ENCODE measurements around the gene DICER1. TPM values are rescaled to one million over a fixed set of nuclear protein-coding genes. Genes with fewer than 3 reads are reported as not detected.

Gene DICER1
- total and polyA plus RNA-seq, 2 experiments from 2014 or later = 21.4 to 59.2 TPM

DNA sequence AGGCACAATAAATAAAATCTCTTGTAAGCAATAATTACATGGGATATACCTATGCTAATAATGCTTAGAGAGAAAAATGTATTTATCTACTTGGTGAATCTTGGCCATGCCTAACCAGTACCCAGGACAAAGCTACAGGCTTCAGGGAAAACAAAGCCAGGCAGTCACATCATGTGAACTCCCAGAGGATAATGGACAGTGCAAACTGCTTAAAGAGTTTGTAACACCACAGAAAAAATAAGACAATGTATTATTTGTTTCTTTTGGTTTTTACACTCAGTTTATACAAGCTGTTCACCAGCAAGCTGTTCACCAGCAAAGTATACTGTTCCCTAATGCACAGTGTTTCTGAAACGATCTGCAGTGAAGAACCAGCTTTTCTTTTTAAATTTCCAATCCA is 38.0 kb downstream of the DICER1 start:
- H3K4me2 ChIP-seq = no peak overlapping the region
- peaks cover 27% of the 10 kb centered on the region for H3K79me2 ChIP-seq (replicated peaks; ENCODE audit: insufficient read depth)
- H3K9me2 ChIP-seq (ENCODE audit: insufficient read depth) = no peaks in the 10 kb centered on the region
- Mint-ChIP-seq H3K36me3 (ENCODE audit: low read depth) (peaks cover 37% of the 10 kb centered on the region), H3K27ac (no peak overlapping the region), H3K4me3 (no peak overlapping the region), H3K4me1 (peaks cover 12% of the 10 kb centered on the region), H3K27me3 (ENCODE audit: insufficient read depth, low read depth, poor library complexity) (peaks cover 4% of the 10 kb centered on the region), H3K9me3 (no peaks in the 10 kb centered on the region)
- H3K27me3 ChIP-seq (ENCODE audit: insufficient read depth) = no peaks in the 10 kb centered on the region
- H2AFZ ChIP-seq = no peak overlapping the region
- peaks cover 4% of the 10 kb centered on the region for H3K36me3 ChIP-seq (ENCODE audit: insufficient read depth)
- no peak for TF ChIP-seq EZH2 (IDR thresholded peaks at IDR 0.05; ENCODE audit: low read depth, unreplicated experiment)
- TF ChIP-seq NANOG (IDR thresholded peaks at IDR 0.05; ENCODE audit: borderline replicate concordance) = no peak
- no peak for TF ChIP-seq ZNF114 (CRISPR knock-in tag; IDR thresholded peaks at IDR 0.05)
- TF ChIP-seq, protein P1, sequence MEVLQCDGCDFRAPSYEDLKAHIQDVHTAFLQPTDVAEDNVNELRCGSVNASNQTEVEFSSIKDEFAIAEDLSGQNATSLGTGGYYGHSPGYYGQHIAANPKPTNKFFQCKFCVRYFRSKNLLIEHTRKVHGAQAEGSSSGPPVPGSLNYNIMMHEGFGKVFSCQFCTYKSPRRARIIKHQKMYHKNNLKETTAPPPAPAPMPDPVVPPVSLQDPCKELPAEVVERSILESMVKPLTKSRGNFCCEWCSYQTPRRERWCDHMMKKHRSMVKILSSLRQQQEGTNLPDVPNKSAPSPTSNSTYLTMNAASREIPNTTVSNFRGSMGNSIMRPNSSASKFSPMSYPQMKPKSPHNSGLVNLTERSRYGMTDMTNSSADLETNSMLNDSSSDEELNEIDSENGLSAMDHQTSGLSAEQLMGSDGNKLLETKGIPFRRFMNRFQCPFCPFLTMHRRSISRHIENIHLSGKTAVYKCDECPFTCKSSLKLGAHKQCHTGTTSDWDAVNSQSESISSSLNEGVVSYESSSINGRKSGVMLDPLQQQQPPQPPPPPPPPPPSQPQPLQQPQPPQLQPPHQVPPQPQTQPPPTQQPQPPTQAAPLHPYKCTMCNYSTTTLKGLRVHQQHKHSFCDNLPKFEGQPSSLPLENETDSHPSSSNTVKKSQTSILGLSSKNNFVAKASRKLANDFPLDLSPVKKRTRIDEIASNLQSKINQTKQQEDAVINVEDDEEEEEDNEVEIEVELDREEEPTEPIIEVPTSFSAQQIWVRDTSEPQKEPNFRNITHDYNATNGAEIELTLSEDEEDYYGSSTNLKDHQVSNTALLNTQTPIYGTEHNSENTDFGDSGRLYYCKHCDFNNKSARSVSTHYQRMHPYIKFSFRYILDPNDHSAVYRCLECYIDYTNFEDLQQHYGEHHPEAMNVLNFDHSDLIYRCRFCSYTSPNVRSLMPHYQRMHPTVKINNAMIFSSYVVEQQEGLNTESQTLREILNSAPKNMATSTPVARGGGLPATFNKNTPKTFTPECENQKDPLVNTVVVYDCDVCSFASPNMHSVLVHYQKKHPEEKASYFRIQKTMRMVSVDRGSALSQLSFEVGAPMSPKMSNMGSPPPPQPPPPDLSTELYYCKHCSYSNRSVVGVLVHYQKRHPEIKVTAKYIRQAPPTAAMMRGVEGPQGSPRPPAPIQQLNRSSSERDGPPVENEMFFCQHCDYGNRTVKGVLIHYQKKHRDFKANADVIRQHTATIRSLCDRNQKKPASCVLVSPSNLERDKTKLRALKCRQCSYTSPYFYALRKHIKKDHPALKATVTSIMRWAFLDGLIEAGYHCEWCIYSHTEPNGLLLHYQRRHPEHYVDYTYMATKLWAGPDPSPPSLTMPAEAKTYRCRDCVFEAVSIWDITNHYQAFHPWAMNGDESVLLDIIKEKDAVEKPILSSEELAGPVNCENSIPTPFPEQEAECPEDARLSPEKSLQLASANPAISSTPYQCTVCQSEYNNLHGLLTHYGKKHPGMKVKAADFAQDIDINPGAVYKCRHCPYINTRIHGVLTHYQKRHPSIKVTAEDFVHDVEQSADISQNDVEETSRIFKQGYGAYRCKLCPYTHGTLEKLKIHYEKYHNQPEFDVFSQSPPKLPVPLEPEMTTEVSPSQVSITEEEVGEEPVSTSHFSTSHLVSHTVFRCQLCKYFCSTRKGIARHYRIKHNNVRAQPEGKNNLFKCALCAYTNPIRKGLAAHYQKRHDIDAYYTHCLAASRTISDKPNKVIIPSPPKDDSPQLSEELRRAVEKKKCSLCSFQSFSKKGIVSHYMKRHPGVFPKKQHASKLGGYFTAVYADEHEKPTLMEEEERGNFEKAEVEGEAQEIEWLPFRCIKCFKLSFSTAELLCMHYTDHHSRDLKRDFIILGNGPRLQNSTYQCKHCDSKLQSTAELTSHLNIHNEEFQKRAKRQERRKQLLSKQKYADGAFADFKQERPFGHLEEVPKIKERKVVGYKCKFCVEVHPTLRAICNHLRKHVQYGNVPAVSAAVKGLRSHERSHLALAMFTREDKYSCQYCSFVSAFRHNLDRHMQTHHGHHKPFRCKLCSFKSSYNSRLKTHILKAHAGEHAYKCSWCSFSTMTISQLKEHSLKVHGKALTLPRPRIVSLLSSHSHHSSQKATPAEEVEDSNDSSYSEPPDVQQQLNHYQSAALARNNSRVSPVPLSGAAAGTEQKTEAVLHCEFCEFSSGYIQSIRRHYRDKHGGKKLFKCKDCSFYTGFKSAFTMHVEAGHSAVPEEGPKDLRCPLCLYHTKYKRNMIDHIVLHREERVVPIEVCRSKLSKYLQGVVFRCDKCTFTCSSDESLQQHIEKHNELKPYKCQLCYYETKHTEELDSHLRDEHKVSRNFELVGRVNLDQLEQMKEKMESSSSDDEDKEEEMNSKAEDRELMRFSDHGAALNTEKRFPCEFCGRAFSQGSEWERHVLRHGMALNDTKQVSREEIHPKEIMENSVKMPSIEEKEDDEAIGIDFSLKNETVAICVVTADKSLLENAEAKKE (CRISPR knock-in tag; IDR thresholded peaks at IDR 0.05) = no peak
- TF ChIP-seq CREB1 (CRISPR knock-in tag; IDR thresholded peaks at IDR 0.05; ENCODE audit: low read depth) = no peak
- TF ChIP-seq POLR2AphosphoS5 (IDR thresholded peaks at IDR 0.05; ENCODE audit: low read depth) = no peak
- TF ChIP-seq JUNB (IDR thresholded peaks at IDR 0.05; ENCODE audit: unreplicated experiment) = no peak
- TF ChIP-seq ZNF331 (CRISPR knock-in tag; IDR thresholded peaks at IDR 0.05; ENCODE audit: low read depth) = no peak
- TF ChIP-seq, protein P2, sequence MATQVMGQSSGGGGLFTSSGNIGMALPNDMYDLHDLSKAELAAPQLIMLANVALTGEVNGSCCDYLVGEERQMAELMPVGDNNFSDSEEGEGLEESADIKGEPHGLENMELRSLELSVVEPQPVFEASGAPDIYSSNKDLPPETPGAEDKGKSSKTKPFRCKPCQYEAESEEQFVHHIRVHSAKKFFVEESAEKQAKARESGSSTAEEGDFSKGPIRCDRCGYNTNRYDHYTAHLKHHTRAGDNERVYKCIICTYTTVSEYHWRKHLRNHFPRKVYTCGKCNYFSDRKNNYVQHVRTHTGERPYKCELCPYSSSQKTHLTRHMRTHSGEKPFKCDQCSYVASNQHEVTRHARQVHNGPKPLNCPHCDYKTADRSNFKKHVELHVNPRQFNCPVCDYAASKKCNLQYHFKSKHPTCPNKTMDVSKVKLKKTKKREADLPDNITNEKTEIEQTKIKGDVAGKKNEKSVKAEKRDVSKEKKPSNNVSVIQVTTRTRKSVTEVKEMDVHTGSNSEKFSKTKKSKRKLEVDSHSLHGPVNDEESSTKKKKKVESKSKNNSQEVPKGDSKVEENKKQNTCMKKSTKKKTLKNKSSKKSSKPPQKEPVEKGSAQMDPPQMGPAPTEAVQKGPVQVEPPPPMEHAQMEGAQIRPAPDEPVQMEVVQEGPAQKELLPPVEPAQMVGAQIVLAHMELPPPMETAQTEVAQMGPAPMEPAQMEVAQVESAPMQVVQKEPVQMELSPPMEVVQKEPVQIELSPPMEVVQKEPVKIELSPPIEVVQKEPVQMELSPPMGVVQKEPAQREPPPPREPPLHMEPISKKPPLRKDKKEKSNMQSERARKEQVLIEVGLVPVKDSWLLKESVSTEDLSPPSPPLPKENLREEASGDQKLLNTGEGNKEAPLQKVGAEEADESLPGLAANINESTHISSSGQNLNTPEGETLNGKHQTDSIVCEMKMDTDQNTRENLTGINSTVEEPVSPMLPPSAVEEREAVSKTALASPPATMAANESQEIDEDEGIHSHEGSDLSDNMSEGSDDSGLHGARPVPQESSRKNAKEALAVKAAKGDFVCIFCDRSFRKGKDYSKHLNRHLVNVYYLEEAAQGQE (IDR thresholded peaks at IDR 0.05; ENCODE audit: unreplicated experiment) = no peak
- TF ChIP-seq, protein P3, sequence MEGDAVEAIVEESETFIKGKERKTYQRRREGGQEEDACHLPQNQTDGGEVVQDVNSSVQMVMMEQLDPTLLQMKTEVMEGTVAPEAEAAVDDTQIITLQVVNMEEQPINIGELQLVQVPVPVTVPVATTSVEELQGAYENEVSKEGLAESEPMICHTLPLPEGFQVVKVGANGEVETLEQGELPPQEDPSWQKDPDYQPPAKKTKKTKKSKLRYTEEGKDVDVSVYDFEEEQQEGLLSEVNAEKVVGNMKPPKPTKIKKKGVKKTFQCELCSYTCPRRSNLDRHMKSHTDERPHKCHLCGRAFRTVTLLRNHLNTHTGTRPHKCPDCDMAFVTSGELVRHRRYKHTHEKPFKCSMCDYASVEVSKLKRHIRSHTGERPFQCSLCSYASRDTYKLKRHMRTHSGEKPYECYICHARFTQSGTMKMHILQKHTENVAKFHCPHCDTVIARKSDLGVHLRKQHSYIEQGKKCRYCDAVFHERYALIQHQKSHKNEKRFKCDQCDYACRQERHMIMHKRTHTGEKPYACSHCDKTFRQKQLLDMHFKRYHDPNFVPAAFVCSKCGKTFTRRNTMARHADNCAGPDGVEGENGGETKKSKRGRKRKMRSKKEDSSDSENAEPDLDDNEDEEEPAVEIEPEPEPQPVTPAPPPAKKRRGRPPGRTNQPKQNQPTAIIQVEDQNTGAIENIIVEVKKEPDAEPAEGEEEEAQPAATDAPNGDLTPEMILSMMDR (conservative IDR thresholded peaks at IDR 0.05; ENCODE audit: low read depth in 2 of 2) = no peak
- no peak for TF ChIP-seq STAT1 (IDR thresholded peaks at IDR 0.05; ENCODE audit: unreplicated experiment)
- no peaks in the 10 kb centered on the region for H3F3A ChIP-seq (replicated peaks; ENCODE audit: low read depth)
- ATAC-seq (no peak), DNase-seq (ENCODE audit: low spot score) (no peak)
- H3K27ac ChIP-seq (ENCODE audit: low read depth) = no peak overlapping the region
- peaks cover 7% of the 10 kb centered on the region for H4K20me1 ChIP-seq (replicated peaks; ENCODE audit: insufficient read depth)
- peaks cover 11% of the 10 kb centered on the region; the same call in 1 of the 2 replicates for H3K4me1 ChIP-seq (ENCODE audit: insufficient read depth)
- H3K4me3 ChIP-seq = no peak overlapping the region
